Gastroesophageal sphincter (tissue), 4 donors: ENCODE data around the gene TTLL3. TPM values are rescaled to one million over a fixed set of nuclear protein-coding genes. Genes with fewer than 3 reads are reported as not detected.

Experiments used
- ATAC-seq: fragments of 150-250 bp; one replicate; pipeline ENCODE4 v1.9.1; 2016; ENCODE audit warnings: mild to moderate bottlenecking, moderate library complexity
- H3K27ac ChIP-seq, 4 donors: fragments of 200-600 bp; sonication (generic) in 3 of 4; 1 replicate in 3 of 4; 2 replicates in 1 of 4; pipeline ENCODE4 v1.5.1; 2016 to 2019
- H3K27me3 ChIP-seq: fragments of 200-600 bp; sonication (generic); one replicate; pipeline ENCODE4 v1.5.1; 2019
- H3K36me3 ChIP-seq, 2 donors: fragments of 200-600 bp; sonication (generic); one replicate each; pipeline ENCODE4 v1.5.1; 2019; ENCODE audit warnings: control low read depth in 1 of 2
- H3K4me1 ChIP-seq, 3 donors: fragments of 200-600 bp; sonication (generic); 1 replicate in 2 of 3; 2 replicates in 1 of 3; pipeline ENCODE4 v1.5.1; 2016 to 2019; ENCODE audit warnings: control low read depth in 2 of 3
- H3K4me3 ChIP-seq, 2 donors: fragments of 200-600 bp; sonication (generic); one replicate each; pipeline ENCODE4 v1.5.1; 2019; ENCODE audit warnings: mild to moderate bottlenecking in 1 of 2, moderate library complexity in 1 of 2
- H3K9me3 ChIP-seq, 3 donors: fragments of 200-600 bp; sonication (generic); one replicate each; pipeline ENCODE4 v1.5.1; 2017 to 2019; ENCODE audit warnings: control low read depth in 2 of 3
- EP300 ChIP-seq: sonication (generic); formaldehyde crosslinking; IDR thresholded peaks from one replicate; pipeline ENCODE4 v1.6.1; 2017; ENCODE audit warnings: antibody characterized with exemption, mild to moderate bottlenecking
- POLR2A ChIP-seq, 2 donors: fragments of 450-650 bp; IDR thresholded peaks; one replicate each; pipeline ENCODE4 v1.6.1; 2017; ENCODE audit warnings: antibody characterized with exemption in 2 of 2, mild to moderate bottlenecking in 2 of 2, moderate library complexity in 1 of 2
- POLR2AphosphoS5 ChIP-seq: sonication (generic); formaldehyde crosslinking; IDR thresholded peaks from one replicate; pipeline ENCODE4 v1.6.1; 2017; ENCODE audit warnings: antibody characterized with exemption
- WGBS, 2 donors: methylation state at CpG; one replicate each; pipeline ENCODE4 v1.1.5; 2018; ENCODE audit warnings: low coverage in 1 of 2; 5-methylcytosine and 5-hydroxymethylcytosine counted together
- total RNA-seq, 4 donors: library from RNA; depleted of rRNA; stranded (reverse); fragments of >200 nt; gene quantifications; one replicate each; pipeline ENCODE4 v1.1.0, GENCODE V29; 2016
- TF ChIP-seq, protein P1 (sequence below), 4 experiments: fragments of 200-600 bp in 2 of 4; fragments of 450-650 bp in 2 of 4; sonication (generic) in 1 of 4; IDR thresholded peaks; one replicate each; pipeline ENCODE4 v1.5.1; 2017 to 2019; ENCODE audit warnings: antibody characterized with exemption in 4 of 4, mild to moderate bottlenecking in 2 of 4, moderate library complexity in 2 of 4

TTLL3 gene
- total RNA-seq, 4 donors from 2014 or later = 6.2 to 71.3 (median 29.5) TPM

DNA sequence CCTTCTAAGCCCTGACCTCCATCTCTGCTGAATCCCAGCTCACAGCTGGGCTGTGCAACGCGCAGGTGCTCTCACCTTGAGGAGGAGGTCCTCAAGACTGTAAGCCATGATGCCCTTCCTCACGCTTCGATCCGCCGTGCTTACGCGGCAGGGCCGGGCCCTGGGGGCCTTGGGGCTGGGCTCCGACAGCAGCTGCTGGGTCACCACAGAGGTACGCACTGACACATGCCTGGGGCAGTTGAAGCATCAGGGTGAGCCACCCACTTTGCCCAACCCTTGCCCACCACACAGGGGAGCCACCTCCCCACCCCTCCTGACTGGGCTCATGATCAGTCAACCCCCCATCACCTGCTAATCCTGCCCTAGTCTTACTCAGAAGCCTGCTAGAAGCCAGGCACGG is 66.9 kb downstream of the TTLL3 start:
- Histone ChIP-seq H3K4me1 (no peaks in the 10 kb centered on the region), H3K27ac (no peak overlapping the region), H3K27me3 (no peaks in the 10 kb centered on the region), H3K4me3 (no peak overlapping the region), H3K9me3 (no peaks in the 10 kb centered on the region), H3K36me3 (no peaks in the 10 kb centered on the region)
- no peak for ATAC-seq
- 100% methylated on average over 3 of the region's 12 CpGs; no CpG with 5 or more reads in 1 of the 2 donors for WGBS, 2 donors
- TF ChIP-seq EP300 = no peak
- no peak for TF ChIP-seq POLR2A (IDR thresholded peaks at IDR 0.05)
- TF ChIP-seq, protein P1, sequence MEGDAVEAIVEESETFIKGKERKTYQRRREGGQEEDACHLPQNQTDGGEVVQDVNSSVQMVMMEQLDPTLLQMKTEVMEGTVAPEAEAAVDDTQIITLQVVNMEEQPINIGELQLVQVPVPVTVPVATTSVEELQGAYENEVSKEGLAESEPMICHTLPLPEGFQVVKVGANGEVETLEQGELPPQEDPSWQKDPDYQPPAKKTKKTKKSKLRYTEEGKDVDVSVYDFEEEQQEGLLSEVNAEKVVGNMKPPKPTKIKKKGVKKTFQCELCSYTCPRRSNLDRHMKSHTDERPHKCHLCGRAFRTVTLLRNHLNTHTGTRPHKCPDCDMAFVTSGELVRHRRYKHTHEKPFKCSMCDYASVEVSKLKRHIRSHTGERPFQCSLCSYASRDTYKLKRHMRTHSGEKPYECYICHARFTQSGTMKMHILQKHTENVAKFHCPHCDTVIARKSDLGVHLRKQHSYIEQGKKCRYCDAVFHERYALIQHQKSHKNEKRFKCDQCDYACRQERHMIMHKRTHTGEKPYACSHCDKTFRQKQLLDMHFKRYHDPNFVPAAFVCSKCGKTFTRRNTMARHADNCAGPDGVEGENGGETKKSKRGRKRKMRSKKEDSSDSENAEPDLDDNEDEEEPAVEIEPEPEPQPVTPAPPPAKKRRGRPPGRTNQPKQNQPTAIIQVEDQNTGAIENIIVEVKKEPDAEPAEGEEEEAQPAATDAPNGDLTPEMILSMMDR (IDR thresholded peaks at IDR 0.05) = no peak
- TF ChIP-seq POLR2AphosphoS5 = no peak

DNA sequence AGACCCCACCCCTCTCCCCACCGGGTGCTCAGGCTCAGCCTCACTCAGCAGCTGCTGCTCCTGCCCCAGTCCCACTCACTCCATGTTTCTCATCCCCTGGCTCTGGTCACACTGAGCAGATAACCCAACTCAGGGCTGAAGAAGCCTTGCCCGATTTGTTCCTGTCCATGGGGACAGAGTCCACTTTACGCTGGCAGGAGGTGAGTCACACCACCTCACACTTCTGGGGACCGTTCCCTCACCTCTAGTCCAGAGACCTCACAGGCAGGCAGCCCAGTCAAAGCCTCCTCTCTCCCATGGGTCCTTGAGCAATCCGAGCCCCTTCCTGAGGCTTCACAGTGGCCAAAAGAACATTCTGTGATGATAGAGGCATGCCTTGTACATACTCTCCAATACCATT is 68.6 kb downstream of the TTLL3 start:
- TF ChIP-seq, protein P1 (IDR thresholded peaks at IDR 0.05) = no peak
- no peak for TF ChIP-seq POLR2A (IDR thresholded peaks at IDR 0.05)
- no peak for TF ChIP-seq POLR2AphosphoS5
- no peak for TF ChIP-seq EP300
- Histone ChIP-seq H3K27me3 (no peaks in the 10 kb centered on the region), H3K9me3 (no peaks in the 10 kb centered on the region), H3K36me3 (no peaks in the 10 kb centered on the region), H3K27ac (no peak overlapping the region), H3K4me3 (no peak overlapping the region), H3K4me1 (no peaks in the 10 kb centered on the region)
- ATAC-seq = no peak
- 80% methylated on average over 1 to 4 of the region's 5 CpGs for WGBS, 2 donors

DNA sequence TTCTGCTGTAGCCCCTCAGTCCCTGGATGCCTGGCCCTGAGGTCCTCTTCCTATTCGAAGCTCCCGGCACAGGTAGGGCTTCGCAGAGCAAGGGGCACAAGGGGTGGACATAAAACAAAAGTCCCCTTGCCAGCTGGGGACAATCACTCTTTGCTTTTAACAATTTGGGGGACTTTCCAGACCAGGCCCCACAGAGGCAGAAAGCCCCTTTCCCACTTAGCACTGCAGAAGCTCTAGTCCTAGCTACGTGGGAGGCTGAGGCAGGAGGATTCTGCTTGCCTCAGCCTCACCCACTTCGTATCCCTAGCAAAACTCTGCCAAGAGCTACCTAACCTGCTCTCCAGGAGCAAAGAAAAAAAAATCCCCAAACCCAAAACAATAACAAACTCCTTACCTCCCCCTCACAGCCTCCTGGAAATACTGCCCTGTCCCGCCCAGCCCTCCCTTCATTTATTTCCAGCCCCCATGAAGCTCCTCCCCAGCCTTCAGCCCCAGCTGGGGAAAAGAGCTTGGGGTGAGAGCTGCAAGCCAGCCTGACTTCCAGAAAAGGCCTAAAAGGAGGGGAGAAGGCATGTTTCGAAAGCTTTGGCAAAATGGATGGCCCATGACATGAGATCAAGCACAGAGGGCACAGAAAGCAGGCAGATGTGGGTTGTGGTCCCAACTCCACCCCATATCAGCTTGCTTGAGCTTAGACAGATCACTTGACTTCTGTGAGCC is 69.9 kb downstream of the TTLL3 start, which contains the start of gene CIDEC:
TSS of gene CIDEC (minus strand) at position 424 of the 720 bp plus-strand sequence. CDS start 1,767 bp downstream, outside the sequence.
- no peaks in the 10 kb centered on the region for H3K36me3 ChIP-seq
- H3K4me3 ChIP-seq = no peak within 1 kb of the TSS
- ATAC-seq = no peak
- no peaks in the 10 kb centered on the region for H3K4me1 ChIP-seq
- no peaks in the 10 kb centered on the region for H3K9me3 ChIP-seq
- no peaks in the 10 kb centered on the region for H3K27me3 ChIP-seq
- TF ChIP-seq EP300 (no peak), POLR2A (IDR thresholded peaks at IDR 0.05) (no peak)
- 68 to 96% methylated on average over 3 to 5 of the region's 7 CpGs for WGBS, 2 donors
- no peak within 1 kb of the TSS for H3K27ac ChIP-seq

DNA sequence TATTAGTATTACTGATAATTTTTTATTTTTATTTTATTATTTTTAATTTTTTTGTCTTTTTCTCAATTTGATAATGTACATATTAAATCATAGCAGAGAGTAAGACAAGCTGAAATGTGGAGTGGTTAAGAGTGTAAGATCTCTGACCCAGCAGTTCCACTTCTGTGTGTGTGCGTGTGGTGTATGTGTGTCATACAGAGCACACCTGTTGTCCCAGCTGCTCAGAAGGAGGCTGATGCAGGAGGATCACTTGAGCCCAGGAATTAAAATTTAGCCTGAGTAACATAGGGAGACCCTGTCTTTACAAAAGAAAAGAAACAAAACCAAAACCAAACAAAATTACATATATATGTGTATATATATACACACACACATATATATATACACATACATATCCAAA is 71.4 kb downstream of the TTLL3 start:
- Histone ChIP-seq H3K27ac (no peak overlapping the region), H3K4me1 (no peaks in the 10 kb centered on the region), H3K9me3 (no peaks in the 10 kb centered on the region), H3K27me3 (no peaks in the 10 kb centered on the region), H3K36me3 (no peaks in the 10 kb centered on the region), H3K4me3 (no peak overlapping the region)
- TF ChIP-seq POLR2A (IDR thresholded peaks at IDR 0.05) = no peak
- 67 to 89% methylated on average over 1 of the region's 1 CpG for WGBS, 2 donors
- no peak for ATAC-seq

DNA sequence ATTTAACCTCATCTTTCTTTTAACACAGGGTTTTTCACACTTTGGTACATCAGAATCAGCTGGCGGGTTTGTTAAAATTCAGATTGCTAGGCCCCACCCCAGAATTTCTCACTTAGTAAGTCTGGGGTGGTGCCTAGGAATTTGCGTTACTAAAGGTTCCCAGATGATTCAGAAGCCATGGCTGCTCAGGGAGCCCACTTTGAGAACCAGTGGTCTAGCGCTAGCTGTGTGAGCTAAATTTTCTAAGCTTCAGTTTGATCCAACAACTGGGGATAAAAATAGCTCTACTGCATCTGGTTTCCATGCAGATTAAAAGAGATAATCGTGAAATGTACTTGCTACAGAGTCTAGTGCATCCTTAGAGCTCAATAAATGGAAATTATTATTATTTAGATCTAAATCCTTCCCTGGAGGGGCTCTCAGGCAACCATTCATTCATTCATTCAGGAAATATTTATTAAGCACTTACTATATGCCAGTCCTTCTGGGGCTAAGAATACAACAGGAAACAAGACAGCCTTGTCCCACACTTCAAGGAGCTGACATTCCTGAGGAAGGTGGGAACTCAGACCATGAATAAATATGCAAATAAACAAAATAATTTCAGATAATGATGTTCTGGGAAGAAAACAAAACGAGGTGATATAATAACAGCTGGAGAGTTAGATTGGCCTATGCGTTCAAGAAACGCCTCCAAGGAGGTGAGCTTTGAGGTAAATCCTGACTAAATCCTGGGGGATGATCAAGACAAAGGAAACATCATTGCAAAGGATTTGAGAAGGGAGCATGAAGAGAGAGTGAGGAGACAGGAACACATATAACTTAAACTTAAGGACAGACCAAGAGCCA is 73.9 kb downstream of the TTLL3 start:
- no peak overlapping the region for H3K4me3 ChIP-seq
- H3K9me3 ChIP-seq = no peaks in the 10 kb centered on the region
- H3K4me1 ChIP-seq = no peaks in the 10 kb centered on the region
- H3K27ac ChIP-seq = no peak overlapping the region
- TF ChIP-seq, protein P1 (IDR thresholded peaks at IDR 0.05) = no peak
- no peak for TF ChIP-seq EP300
- no peak for TF ChIP-seq POLR2AphosphoS5
- no peak for TF ChIP-seq POLR2A (IDR thresholded peaks at IDR 0.05)
- 68 to 75% methylated on average over 5 to 7 of the region's 7 CpGs for WGBS, 2 donors
- no peaks in the 10 kb centered on the region for H3K27me3 ChIP-seq
- H3K36me3 ChIP-seq = no peaks in the 10 kb centered on the region
- no peak for ATAC-seq
